ENCODE results near the gene STK31.
"Not testable (repeated sequence)": the region's sequence is repeated elsewhere in the genome, so short reads cannot be mapped to it uniquely, and the experiment has no call there.

STK31 gene

DNA sequence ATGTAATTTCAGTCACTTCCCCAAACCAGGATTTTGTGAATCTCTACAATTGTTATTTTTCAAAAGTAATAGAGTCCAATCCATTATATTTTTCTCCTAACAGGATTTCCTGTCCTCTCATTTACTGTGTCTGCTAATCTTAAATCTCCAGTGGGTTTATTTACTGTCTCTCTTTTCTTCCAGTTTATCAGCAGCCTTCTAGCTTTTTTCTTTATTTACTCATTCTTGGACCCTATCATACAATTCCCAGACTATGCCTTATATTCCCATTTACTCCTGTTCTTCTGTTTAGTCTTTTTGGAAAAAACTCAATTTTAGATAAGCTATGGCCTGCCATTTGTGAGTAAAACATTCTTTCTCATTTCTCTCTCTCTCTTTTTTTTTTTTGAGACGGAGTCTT lies 94.7 kb downstream of the STK31 start:
- no peak for DNase-seq

DNA sequence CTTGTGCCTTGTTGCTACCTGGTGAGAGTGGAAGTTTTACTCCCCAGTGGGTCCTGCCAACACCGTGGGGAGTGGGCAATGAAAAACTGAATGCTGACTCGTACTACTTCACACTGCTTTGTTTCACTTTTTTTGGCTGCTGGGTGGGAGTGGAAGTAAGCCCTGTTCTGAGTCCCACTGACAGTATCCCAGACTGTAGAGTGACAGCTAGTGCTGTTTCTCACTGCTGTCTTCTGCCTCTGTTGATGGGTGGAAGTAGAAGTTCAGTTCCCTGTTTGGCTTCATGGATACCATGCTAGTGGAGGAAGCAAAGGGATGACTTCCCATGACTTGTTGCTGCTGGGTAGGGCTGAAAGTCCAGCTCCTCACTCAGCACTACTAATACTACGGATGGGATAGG lies 98.4 kb downstream of the STK31 start:
- no peak for DNase-seq

DNA sequence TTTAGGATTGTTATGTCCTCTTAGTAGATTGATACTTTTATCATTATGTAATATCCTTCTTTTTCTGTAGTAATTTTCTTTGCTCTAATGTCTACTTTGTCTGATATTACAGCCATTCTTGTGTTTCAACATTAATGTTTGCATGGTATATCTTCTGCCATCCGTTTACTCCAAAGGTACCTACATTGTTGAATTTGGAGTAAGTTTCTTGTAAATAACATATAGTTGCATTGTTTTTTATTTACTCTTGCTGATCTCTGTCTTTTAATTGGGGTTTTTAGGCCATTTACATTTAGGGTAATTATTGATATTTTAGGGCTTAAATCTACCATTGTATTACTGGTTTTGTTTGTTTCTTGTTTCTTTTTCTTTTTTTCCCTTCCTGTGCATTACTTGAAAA lies 100.1 kb downstream of the STK31 start:
- DNase-seq: no peak

- DNase-seq: no peak
Observed at GRCh38 chr7:23811540-23811939, 101.5 kb downstream of the STK31 start.

GRCh38 chr7:23828125-23828524 lies 118.1 kb downstream of the STK31 start:
- DNase-seq: not testable (repeated sequence)

- DNase-seq: not testable (repeated sequence)
Observed at GRCh38 chr7:23832733-23833132, 122.7 kb downstream of the STK31 start.

DNA sequence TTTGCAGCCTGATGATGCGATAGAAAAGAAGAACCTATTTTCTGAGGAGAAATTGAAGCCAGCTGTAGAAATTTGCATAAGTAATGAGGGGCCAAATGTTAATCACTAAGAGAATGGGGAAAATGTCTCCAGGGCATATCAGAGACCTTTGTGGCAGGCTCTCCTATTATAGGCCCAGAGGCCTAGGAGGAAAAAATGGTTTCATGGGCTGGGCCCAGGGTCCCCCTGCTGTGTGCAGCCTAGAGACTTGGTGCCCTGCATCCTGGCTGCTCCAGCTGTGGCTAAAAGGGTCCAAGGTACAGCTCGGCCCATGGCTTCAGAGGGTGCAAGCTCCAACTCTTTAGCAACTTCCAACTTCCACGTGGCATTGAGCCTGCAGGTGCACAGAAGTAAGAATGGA lies 123.4 kb downstream of the STK31 start:
- DNase-seq: no peak

- DNase-seq: not testable (repeated sequence)
Observed at GRCh38 chr7:23844837-23845236, 134.8 kb downstream of the STK31 start.

- no peak for DNase-seq
Observed at GRCh38 chr7:23852135-23852534, 142.1 kb downstream of the STK31 start.

- no peak for DNase-seq
Observed at GRCh38 chr7:23852988-23853387, 143.0 kb downstream of the STK31 start.

GRCh38 chr7:23863209-23863787 lies 153.3 kb downstream of the STK31 start:
- DNase-seq: no peak

DNA sequence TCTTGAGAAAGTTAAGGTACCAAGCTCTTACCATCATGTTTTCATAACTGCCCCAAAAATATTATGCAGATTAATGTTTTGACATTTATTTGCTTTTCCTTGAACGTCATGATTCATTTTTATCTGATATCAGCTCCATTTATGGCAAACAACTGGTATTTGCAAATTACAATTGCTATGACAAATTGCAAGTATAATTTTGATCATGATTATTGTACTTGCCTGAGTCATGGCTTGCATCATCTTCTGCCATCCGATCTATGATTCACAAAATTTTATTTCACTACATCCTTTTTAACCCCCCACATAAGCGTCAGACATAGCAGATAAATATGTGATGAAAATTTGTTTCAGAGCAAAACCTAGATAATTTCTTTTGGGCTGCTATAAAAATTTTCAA lies 155.0 kb downstream of the STK31 start:
- DNase-seq: no peak

DNA sequence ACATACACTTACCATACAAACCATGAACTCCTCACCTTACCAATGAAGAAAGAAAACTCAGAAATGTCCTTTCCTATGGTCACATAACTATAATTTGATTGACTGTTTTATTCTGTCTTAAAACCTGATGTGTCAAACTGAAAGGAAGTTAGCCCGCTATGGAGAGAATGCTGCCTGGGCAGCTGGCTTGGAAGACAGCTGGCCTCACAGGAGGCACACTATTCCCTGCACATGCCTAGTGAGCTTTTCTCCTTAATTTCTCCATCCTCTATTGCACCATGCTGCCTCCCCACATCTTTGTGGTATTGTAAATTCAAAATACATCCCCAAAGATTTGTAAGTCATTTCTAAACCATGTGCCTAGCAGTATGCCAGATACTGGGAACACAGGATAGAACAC lies 163.3 kb downstream of the STK31 start:
- DNase-seq: no peak

DNA sequence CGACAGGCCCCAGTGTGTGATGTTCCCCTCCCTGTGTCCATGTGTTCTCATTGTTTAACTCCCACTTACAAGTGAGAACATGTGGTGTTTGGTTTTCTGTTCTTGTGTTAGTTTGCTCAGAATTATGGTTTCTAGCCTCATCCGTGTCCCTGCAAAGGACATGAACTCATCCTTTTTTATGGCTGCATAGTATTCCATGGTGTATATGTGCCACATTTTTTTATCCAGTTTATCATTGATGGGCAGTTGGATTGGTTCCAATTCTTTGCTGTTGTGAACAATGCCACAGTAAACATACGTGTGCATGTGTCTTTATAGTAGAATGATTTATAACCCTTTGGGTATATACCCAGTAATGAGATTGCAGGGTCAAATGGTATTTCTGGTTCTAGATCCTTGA lies 166.5 kb downstream of the STK31 start:
- not testable (repeated sequence) for DNase-seq
